ENCODE data around the gene ADAMTS8. TPM values are rescaled to one million over a fixed set of nuclear protein-coding genes. Genes with fewer than 3 reads are reported as not detected.

The ADAMTS8 gene
- total RNA-seq, 6 experiments from 2014 or later = 0.11 TPM; not detected in 5

- Histone ChIP-seq H3K27me3 (no peaks in the 10 kb centered on the region), H3K9me3 (no peaks in the 10 kb centered on the region), H3K27ac (no peak overlapping the region), H3K4me1 (no peaks in the 10 kb centered on the region), H3K4me3 (no peak overlapping the region), H3K36me3 (no peaks in the 10 kb centered on the region)
- intact Hi-C loops (cut with DNase I) = no loop called here
- no peak for ATAC-seq
- DNase-seq = no peak
- 69% methylated on average over 16 of the region's 16 CpGs for WGBS (ENCODE audit: insufficient coverage, low coverage, low lambda C conversion rate, missing lambda C conversion rate)
- no peak for TF ChIP-seq POLR2A (IDR thresholded peaks at IDR 0.05)
- TF ChIP-seq CTCF (IDR thresholded peaks at IDR 0.05) = no peak
These were observed 39.0 kb downstream of the ADAMTS8 start for GRCh38 chr11:130389335-130389935.

GRCh38 chr11:130388607-130389205, 39.7 kb downstream of the ADAMTS8 start:
- Histone ChIP-seq H3K27me3 (no peaks in the 10 kb centered on the region), H3K4me1 (no peaks in the 10 kb centered on the region), H3K27ac (no peak overlapping the region), H3K9me3 (no peaks in the 10 kb centered on the region), H3K4me3 (no peak overlapping the region), H3K36me3 (no peaks in the 10 kb centered on the region)
- ATAC-seq (no peak), DNase-seq (no peak)
- TF ChIP-seq CTCF (IDR thresholded peaks at IDR 0.05) (no peak), POLR2A (IDR thresholded peaks at IDR 0.05) (no peak)
- 68% methylated on average over 11 of the region's 11 CpGs for WGBS (ENCODE audit: insufficient coverage, low coverage, low lambda C conversion rate, missing lambda C conversion rate)
- intact Hi-C loops (cut with DNase I) = no loop called here

GRCh38 chr11:130386056-130386455, 42.4 kb downstream of the ADAMTS8 start:
- H3K4me3 ChIP-seq = no peak overlapping the region
- no peak overlapping the region for H3K27ac ChIP-seq
- intact Hi-C loops (cut with DNase I) = no loop called here
- no peaks in the 10 kb centered on the region for H3K4me1 ChIP-seq
- no peaks in the 10 kb centered on the region for H3K36me3 ChIP-seq
- H3K9me3 ChIP-seq = no peaks in the 10 kb centered on the region
- whole genome bisulfite sequencing (ENCODE audit: insufficient coverage, low coverage, low lambda C conversion rate, missing lambda C conversion rate) = 87% methylated on average over 3 of the region's 3 CpGs
- DNase-seq (no peak), ATAC-seq (no peak)
- no peaks in the 10 kb centered on the region for H3K27me3 ChIP-seq
- no peak for TF ChIP-seq CTCF (IDR thresholded peaks at IDR 0.05)
- TF ChIP-seq POLR2A (IDR thresholded peaks at IDR 0.05) = no peak

- no peak for ATAC-seq
- intact Hi-C loops (cut with DNase I) = no loop called here
- H3K27me3 ChIP-seq = no peaks in the 10 kb centered on the region
- no peaks in the 10 kb centered on the region for H3K4me1 ChIP-seq
- H3K36me3 ChIP-seq = no peaks in the 10 kb centered on the region
- no peak for DNase-seq
- no peaks in the 10 kb centered on the region for H3K9me3 ChIP-seq
- H3K4me3 ChIP-seq = no peak overlapping the region
- 86% methylated on average over 1 of the region's 10 CpGs for WGBS (ENCODE audit: insufficient coverage, low coverage, low lambda C conversion rate, missing lambda C conversion rate)
- no peak for TF ChIP-seq POLR2A (IDR thresholded peaks at IDR 0.05)
- TF ChIP-seq CTCF (IDR thresholded peaks at IDR 0.05) = no peak
- no peak overlapping the region for H3K27ac ChIP-seq
These were observed 44.8 kb downstream of the ADAMTS8 start for GRCh38 chr11:130383344-130384211.

Measured in right lobe of liver (tissue), 6 donors.